Measurements from ENCODE around the gene GDF10.

DNA sequence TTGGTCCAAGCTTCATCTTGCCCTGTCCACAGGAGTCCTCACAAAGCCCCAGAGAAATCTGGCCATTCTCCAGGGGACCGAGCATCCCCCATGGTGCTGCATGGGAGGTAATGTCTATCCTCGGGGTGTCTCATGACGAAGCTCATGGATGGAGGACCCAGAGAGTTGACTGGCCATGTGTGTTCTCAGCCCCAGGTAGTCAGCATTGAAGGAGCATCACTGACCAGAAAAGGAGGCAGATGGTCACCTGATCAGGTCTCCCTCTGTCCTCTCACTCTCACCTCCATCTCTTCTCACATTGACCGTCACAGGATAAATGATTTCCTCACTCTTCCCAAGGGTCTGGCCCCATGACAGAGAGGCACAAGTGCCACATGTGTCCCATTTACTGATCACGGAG lies 33.4 kb upstream of the GDF10 start:
- no peak for TF ChIP-seq CHD1 (IDR thresholded peaks at IDR 0.05; ENCODE audit: low read depth, low read length)
- TF ChIP-seq, protein P1, sequence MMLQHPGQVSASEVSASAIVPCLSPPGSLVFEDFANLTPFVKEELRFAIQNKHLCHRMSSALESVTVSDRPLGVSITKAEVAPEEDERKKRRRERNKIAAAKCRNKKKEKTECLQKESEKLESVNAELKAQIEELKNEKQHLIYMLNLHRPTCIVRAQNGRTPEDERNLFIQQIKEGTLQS (IDR thresholded peaks at IDR 0.05; ENCODE audit: insufficient read depth, low read depth, low read length) = no peak
- no peak for TF ChIP-seq RAD21 (IDR thresholded peaks at IDR 0.05 in 1 of 2, conservative IDR thresholded peaks at IDR 0.05 in 1 of 2; ENCODE audit: low read depth in 2 of 2, low read length in 2 of 2)
- no peak for TF ChIP-seq BCL11A (IDR thresholded peaks at IDR 0.05; ENCODE audit: low read depth in 2 of 2, low read length in 2 of 2)
- TF ChIP-seq, protein P2, sequence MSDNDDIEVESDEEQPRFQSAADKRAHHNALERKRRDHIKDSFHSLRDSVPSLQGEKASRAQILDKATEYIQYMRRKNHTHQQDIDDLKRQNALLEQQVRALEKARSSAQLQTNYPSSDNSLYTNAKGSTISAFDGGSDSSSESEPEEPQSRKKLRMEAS (IDR thresholded peaks at IDR 0.05) = no peak
- TF ChIP-seq YY1 (IDR thresholded peaks at IDR 0.05; ENCODE audit: low read depth, low read length) = no peak
- TF ChIP-seq, protein P3, sequence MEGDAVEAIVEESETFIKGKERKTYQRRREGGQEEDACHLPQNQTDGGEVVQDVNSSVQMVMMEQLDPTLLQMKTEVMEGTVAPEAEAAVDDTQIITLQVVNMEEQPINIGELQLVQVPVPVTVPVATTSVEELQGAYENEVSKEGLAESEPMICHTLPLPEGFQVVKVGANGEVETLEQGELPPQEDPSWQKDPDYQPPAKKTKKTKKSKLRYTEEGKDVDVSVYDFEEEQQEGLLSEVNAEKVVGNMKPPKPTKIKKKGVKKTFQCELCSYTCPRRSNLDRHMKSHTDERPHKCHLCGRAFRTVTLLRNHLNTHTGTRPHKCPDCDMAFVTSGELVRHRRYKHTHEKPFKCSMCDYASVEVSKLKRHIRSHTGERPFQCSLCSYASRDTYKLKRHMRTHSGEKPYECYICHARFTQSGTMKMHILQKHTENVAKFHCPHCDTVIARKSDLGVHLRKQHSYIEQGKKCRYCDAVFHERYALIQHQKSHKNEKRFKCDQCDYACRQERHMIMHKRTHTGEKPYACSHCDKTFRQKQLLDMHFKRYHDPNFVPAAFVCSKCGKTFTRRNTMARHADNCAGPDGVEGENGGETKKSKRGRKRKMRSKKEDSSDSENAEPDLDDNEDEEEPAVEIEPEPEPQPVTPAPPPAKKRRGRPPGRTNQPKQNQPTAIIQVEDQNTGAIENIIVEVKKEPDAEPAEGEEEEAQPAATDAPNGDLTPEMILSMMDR (IDR thresholded peaks at IDR 0.05; ENCODE audit: control extremely low read depth in 1 of 3, insufficient read depth in 1 of 3, low read depth in 1 of 3, low read length in 3 of 3) = no peak
- no peak for TF ChIP-seq EZH2 (IDR thresholded peaks at IDR 0.05; ENCODE audit: low read depth, low read length, severe bottlenecking)
- no peak for TF ChIP-seq SIRT6 (IDR thresholded peaks at IDR 0.05; ENCODE audit: low read length)
- TF ChIP-seq SP2 (IDR thresholded peaks at IDR 0.05; ENCODE audit: low read length) = no peak
